Endodermal cell (in vitro differentiated cells): ENCODE measurements around the gene PAN3. TPM values are rescaled to one million over a fixed set of nuclear protein-coding genes. Genes with fewer than 3 reads are reported as not detected.
A peak's percentile ranks its signal among the peaks of the same experiment; 100 is the strongest.

Experiments
- DNase-seq: peaks from one replicate; pipeline ENCODE4 v3.0.0-alpha.2; 2017
- H3K27ac ChIP-seq: 2 replicates; pipeline ENCODE4 v1.5.1; 2013; ENCODE audit warnings: mild to moderate bottlenecking, low read depth, low read length, moderate library complexity
- H3K27me3 ChIP-seq: 2 replicates; pipeline ENCODE4 v1.6.1; 2013; ENCODE audit warnings: mild to moderate bottlenecking, low read length, moderate library complexity; ENCODE audit not compliant: insufficient read depth, control insufficient read depth, poor library complexity, severe bottlenecking
- H3K36me3 ChIP-seq: 2 replicates; pipeline ENCODE4 v1.7.0; 2013; ENCODE audit warnings: mild to moderate bottlenecking, low read length, moderate library complexity; ENCODE audit not compliant: control insufficient read depth, insufficient read depth
- H3K4me1 ChIP-seq: one replicate; pipeline ENCODE4 v1.7.0; 2013; ENCODE audit warnings: low read length; ENCODE audit not compliant: control insufficient read depth, insufficient read depth
- H3K4me3 ChIP-seq: 2 replicates; pipeline ENCODE4 v1.5.1; 2013; ENCODE audit warnings: mild to moderate bottlenecking, low read length, moderate library complexity
- H3K9ac ChIP-seq: 2 replicates; pipeline ENCODE4 v1.6.1; 2013; ENCODE audit warnings: mild to moderate bottlenecking, low read length, moderate library complexity; ENCODE audit not compliant: poor library complexity, severe bottlenecking; ENCODE audit errors: extremely low read depth
- H3K9me3 ChIP-seq: 2 replicates; pipeline ENCODE4 v1.6.1; 2013; ENCODE audit warnings: mild to moderate bottlenecking, low read length, moderate library complexity; ENCODE audit not compliant: control insufficient read depth
- H3K27ac Mint-ChIP-seq: 2 replicates; pipeline ENCODE4 v1.8.0; 2020; ENCODE audit warnings: mixed read lengths
- H3K27me3 Mint-ChIP-seq: 2 replicates; pipeline ENCODE4 v1.8.0; 2021; ENCODE audit warnings: mild to moderate bottlenecking, mixed read lengths; ENCODE audit not compliant: insufficient read depth
- H3K36me3 Mint-ChIP-seq: 2 replicates; pipeline ENCODE4 v1.8.0; 2020; ENCODE audit warnings: low read depth, mixed read lengths
- H3K4me1 Mint-ChIP-seq: 2 replicates; pipeline ENCODE4 v1.8.0; 2020; ENCODE audit warnings: mixed read lengths
- H3K4me3 Mint-ChIP-seq: 2 replicates; pipeline ENCODE4 v1.8.0; 2020; ENCODE audit warnings: mild to moderate bottlenecking, moderate library complexity, mixed read lengths
- H3K9me3 Mint-ChIP-seq: 2 replicates; pipeline ENCODE4 v1.8.0; 2020; ENCODE audit warnings: mild to moderate bottlenecking, mixed read lengths
- CTCF ChIP-seq: fragments of 200-600 bp; sonication (generic); conservative IDR thresholded peaks from 2 replicates; pipeline ENCODE4 v1.5.0; 2021; ENCODE audit warnings: antibody characterized with exemption, mild to moderate bottlenecking
- WGBS, 2 experiments: methylation state at CpG; one replicate each; pipeline versions ENCODE4 v1.1.5 to v1.1.7; 2013; ENCODE audit warnings: missing lambda C conversion rate in 2 of 2, mixed read lengths in 1 of 2; ENCODE audit not compliant: insufficient coverage in 1 of 2, insufficient read length in 1 of 2; 5-methylcytosine and 5-hydroxymethylcytosine counted together
- total RNA-seq, 2 donors: library from RNA; stranded (reverse); fragmentation: NEBNext Ultra II Directional in 1 of 2; extraction: Animal tissue kit (Norgen Biotek cat#: 25700) in 1 of 2; gene quantifications; 2 replicates in 1 of 2; 3 replicates in 1 of 2; pipeline ENCODE4 v1.2.1, GENCODE V29; 2021

The PAN3 gene
- total RNA-seq, 2 donors from 2014 or later: 73.5 to 73.8 TPM

GRCh38 chr13:28145049-28145448 is 6.7 kb downstream of the PAN3 start:
- Mint-ChIP-seq H3K36me3 (peaks cover 34% of the 10 kb centered on the region), H3K4me3 (no peak overlapping the region), H3K4me1 (peaks cover 30% of the 10 kb centered on the region), H3K27me3 (no peaks in the 10 kb centered on the region), H3K9me3 (no peaks in the 10 kb centered on the region), H3K27ac (no peak overlapping the region)
- H3K27ac ChIP-seq: no peak overlapping the region
- TF ChIP-seq CTCF: no peak
- peaks cover 31% of the 10 kb centered on the region for H3K36me3 ChIP-seq
- H3K9ac ChIP-seq: no peak overlapping the region
- H3K27me3 ChIP-seq: no peaks in the 10 kb centered on the region
- peaks cover 3% of the 10 kb centered on the region for H3K4me1 ChIP-seq
- no peak for DNase-seq
- no peaks in the 10 kb centered on the region for H3K9me3 ChIP-seq
- 97 to 100% methylated on average over 3 to 6 of the region's 6 CpGs for WGBS, 2 experiments
- H3K4me3 ChIP-seq: no peak overlapping the region

- peaks cover 22% of the 10 kb centered on the region for H3K4me1 Mint-ChIP-seq
Measured at GRCh38 chr13:28147495-28147894, 9.2 kb downstream of the PAN3 start.

GRCh38 chr13:28159057-28159456 is 20.7 kb downstream of the PAN3 start:
- 97 to 100% methylated on average over 2 to 4 of the region's 4 CpGs for WGBS, 2 experiments
- Histone ChIP-seq H3K4me3 (no peak overlapping the region), H3K27me3 (no peaks in the 10 kb centered on the region), H3K36me3 (peaks cover 37% of the 10 kb centered on the region), H3K9ac (no peak overlapping the region), H3K9me3 (peaks cover 49% of the 10 kb centered on the region), H3K27ac (no peak overlapping the region), H3K4me1 (peaks cover 4% of the 10 kb centered on the region)
- H3K27ac Mint-ChIP-seq: no peak overlapping the region
- no peak overlapping the region for H3K4me3 Mint-ChIP-seq
- TF ChIP-seq CTCF: no peak
- no peak for DNase-seq
- H3K36me3 Mint-ChIP-seq: peaks cover 44% of the 10 kb centered on the region
- H3K4me1 Mint-ChIP-seq: peaks cover 18% of the 10 kb centered on the region
- H3K27me3 Mint-ChIP-seq: no peaks in the 10 kb centered on the region
- peaks cover 43% of the 10 kb centered on the region for H3K9me3 Mint-ChIP-seq

More at GRCh38 chr13:28147495-28147894, 9.2 kb downstream of the PAN3 start:
- Histone ChIP-seq H3K4me3 (no peak overlapping the region), H3K9me3 (no peaks in the 10 kb centered on the region), H3K36me3 (peaks cover 38% of the 10 kb centered on the region), H3K4me1 (peaks cover 3% of the 10 kb centered on the region), H3K27ac (no peak overlapping the region), H3K27me3 (no peaks in the 10 kb centered on the region), H3K9ac (no peak overlapping the region)
- no peak for DNase-seq
- H3K27ac Mint-ChIP-seq: peak overlapping the region; percentile 48
- H3K4me3 Mint-ChIP-seq: no peak overlapping the region
- no peaks in the 10 kb centered on the region for H3K9me3 Mint-ChIP-seq
- WGBS, 2 experiments: 71% methylated on average over 1 of the region's 1 CpG; no CpG with 5 or more reads in 1 of the 2 experiments
- TF ChIP-seq CTCF: no peak
- H3K27me3 Mint-ChIP-seq: no peaks in the 10 kb centered on the region
- peaks cover 39% of the 10 kb centered on the region for H3K36me3 Mint-ChIP-seq
